Kidney capillary endothelial cell (primary cell): ENCODE results near the gene MAP2K7.
"Not testable (repeated sequence)": the region's sequence is repeated elsewhere in the genome, so short reads cannot be mapped to it uniquely, and the experiment has no call there.

ENCODE experiments used
- DNase-seq: peaks from one replicate; pipeline ENCODE4 v3.0.0-alpha.2; 2018; ENCODE audit warnings: low spot score

Gene MAP2K7

DNA sequence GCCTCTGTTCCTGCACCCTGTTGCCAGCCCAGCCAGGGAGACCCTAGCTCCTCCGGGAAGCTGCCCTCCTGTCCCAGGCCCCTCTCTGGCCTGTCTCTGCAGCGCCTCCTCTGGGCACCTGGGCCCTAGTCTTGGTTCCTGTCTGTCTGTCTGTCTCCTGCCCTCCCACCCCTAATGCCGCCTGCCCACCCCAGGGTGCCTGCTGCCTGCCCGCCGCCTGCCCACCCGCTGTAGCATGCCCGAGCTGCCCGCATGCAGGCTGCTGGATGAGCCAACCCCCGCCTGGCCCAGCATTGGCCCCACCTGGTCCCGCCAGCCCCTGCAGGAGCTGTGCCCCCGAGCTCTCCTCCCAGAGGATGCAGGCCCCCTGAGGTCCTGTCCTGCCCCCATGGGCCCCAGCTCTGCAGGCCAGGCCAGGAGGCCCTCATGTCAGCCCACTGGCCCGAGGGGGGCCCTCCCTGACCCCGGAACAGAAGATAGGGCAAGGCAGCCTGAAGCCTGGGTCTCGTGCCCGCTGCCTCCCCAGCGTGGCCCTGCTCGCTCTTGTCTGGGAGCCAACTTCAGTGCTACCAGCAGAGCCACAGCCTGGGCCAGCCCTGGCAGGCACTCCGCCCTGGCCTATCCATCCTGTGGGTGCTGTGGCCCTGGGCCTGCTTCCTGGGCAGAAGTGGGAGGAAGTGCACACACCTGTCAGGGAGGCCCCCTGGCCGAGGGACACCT is 5.2 kb downstream of the MAP2K7 start:
- no peak for DNase-seq

DNA sequence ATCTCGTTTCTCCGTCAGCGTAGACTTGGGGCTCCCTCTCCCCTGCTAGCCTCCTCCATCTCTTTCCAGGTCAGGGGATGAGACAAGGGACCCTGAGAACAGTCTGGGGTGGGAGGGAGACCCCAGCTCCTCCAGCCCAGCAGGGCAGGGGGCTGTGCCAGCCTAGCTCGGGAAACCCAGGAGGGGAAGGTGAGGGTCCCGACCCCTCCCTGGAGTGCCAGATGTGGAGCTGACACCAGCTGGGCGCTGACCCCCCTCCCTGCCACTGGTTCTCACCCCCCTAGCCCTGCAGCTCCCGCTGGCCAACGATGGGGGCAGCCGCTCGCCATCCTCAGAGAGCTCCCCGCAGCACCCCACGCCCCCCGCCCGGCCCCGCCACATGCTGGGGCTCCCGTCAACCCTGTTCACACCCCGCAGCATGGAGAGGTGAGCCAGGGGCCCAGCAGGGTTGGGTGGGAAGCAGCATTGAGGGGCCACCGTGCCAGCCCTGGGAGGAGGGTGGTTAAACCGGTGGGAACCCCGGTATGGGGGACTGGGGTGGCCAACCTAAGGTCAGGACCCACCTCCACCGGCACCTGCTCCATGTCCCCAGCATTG is 5.9 kb downstream of the MAP2K7 start:
- DNase-seq: no peak

DNA sequence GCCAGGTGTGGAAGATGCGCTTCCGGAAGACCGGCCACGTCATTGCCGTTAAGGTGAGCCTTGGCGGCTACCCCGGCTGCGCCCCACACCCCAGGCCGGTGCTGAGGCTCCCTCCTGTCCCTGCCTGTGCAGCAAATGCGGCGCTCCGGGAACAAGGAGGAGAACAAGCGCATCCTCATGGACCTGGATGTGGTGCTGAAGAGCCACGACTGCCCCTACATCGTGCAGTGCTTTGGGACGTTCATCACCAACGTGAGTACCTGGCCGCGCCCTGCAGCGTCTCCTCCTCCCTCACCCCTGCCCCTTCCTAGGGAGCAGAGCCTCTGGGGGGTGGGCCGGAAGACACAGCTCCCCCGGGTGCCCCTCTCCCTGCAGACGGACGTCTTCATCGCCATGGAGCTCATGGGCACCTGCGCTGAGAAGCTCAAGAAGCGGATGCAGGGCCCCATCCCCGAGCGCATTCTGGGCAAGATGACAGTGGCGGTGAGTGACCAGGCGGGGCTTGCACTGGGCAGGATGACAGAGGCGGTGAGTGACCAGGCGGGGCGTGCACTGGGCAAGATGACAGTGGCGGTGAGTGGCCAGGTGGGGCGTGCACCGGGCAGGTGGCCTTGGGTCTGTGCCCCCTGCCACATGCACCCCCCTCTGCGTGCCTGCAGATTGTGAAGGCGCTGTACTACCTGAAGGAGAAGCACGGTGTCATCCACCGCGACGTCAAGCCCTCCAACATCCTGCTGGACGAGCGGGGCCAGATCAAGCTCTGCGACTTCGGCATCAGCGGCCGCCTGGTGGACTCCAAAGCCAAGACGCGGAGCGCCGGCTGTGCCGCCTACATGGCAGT is 6.9 kb downstream of the MAP2K7 start:
- no peak for DNase-seq

DNA sequence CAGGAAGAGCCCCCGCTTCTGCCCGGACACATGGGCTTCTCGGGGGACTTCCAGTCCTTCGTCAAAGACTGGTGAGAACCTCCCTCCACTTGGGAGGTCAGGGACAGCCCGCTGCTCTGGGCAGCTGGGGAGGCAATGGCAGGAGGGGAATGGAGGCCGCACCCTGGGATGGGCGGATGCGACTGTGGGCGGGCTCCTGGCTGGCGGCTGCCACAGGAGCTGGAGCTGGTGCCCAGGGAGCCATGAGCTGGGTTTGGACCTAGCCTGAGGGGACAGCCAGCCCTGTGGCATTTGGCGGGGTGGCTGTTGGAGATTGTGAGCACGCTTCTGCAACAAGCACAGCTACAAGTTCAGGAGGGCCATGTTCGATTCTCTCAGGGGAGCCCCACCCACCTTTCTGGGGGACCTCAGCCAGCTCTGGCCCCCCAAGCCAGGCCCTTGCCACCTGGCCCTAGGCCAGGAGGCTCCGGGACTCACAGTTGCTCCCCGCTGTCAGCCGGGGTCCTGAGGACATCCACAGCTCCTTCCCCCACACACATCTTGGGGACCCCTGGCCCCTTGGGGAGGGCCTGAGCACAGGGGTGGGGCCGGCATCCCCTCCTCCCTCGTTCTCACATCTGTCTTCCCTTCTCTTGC is 7.9 kb downstream of the MAP2K7 start:
- DNase-seq: no peak

DNA sequence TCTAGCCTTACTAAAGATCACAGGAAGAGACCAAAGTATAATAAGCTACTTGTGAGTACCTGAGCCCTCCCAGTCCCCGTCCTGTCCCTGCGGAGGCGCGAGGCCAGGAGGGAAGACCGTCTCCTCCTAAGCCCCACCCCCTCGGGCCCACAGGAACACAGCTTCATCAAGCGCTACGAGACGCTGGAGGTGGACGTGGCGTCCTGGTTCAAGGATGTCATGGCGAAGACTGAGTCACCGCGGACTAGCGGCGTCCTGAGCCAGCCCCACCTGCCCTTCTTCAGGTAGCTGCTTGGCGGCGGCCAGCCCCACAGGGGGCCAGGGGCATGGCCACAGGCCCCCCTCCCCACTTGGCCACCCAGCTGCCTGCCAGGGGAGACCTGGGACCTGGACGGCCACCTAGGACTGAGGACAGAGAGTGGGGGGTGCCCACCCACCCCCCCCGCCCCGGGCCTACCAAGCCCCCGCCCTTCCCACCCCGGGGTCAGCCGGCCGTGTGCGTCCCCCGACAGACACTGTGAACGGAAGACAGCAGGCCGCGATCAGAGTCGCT is 8.5 kb downstream of the MAP2K7 start:
- DNase-seq: no peak

DNA sequence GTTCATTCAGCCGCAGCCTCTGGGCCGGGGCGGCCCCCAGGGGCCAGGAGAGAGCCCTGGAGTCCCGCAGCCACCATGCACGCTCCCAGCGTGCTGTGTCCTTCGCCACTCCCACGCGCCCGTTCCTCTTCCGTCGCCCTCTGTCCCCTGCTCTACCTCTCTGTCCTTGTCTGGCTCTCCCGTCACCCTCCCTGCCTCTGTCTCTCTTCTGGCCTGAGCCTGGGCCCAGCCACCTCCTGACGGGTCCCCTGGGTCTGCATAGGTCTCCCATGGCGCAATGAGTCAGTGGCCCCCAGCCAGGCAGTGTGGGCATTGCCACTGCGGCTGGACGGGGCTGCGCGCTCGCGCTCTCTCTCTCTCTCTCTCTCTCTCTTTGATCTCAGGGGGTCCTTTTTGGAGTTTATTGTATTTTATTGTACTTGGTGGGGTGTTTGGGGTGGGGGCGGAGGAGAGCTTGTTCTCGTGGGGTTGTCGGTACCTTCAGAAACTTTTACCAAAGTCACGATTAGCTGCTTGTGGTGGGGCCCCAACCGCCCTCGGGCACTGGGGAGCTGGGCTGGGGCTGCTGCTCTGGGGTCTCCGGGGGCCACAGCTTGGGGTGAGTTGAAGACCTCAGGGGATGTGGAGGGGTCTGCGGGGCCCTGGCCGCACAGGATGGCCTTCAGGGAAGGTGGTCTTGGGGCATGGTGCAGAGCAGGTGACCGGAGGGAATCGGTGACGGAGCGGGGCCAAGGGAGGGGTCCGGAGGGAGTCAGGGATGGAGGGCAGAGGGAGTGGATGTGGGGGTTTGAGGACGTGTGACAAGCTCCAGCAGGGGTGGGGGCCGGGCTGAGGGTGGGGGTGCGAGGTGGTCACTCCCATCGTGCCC is 9.3 kb downstream of the MAP2K7 start:
- no peak for DNase-seq

DNA sequence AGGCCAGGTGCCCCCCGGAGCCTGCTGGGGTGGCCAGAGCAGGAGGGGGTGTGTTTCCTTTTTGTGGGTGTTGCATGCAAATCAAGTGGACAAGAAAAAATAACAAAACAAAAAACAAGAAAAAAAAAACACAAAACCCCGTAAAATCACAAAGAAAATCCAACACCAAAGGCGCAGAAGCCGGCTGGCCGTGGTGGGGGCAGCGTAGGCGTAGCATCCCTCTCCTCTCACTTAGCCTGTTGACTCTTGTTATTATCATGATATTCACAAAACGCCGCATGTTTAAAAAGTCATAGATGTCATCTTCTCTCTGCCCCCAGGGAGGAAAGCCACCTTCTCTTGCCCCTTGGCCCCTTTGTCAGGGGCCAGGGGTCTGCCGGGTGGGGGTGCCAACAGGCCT is 10.0 kb downstream of the MAP2K7 start:
- DNase-seq: no peak

DNA sequence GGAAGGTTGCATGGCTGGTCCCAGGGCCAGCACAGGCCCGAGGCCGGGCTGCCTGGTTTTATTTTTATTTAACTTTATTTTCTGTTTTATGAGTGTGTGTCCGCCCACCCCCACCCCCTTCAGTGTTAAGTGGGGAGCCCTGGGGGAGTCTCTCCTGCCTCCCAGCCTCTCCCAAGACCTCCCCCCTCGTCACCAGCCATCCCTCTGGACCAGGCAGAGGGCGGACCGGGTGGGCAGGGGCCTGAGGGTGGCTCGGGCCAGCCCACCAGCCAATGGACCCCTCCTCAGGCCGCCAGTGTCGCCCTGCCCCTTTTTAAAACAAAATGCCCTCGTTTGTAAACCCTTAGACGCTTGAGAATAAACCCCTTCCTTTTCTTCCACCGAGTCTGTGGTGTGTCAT is 10.4 kb downstream of the MAP2K7 start:
- no peak for DNase-seq

DNA sequence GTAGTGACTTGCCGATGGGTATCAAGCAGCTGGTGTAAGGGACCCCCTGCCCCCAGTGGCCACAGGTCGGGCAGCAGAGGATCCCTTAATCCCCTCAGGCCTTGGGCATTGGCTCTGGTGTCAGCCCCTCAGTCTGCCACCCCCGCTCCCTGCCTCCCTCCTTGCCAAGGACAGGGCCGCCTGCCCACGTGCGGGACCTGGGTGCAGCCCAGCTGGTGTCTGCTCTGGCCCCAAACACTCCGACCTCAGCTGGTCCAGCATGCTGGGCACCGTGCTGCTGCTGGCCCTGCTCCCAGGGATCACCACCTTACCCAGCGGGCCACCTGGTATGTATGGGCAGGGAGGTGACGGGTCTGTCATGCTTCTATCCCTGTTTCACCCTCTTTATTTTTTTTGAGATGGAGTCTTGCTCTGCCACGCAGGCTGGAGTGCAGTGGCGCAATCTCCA is 10.9 kb downstream of the MAP2K7 start, which contains the start of gene TGFBR3L:
TGFBR3L (plus strand) TSS at position 233 of the 448 bp plus-strand sequence.
- DNase-seq: no peak

DNA sequence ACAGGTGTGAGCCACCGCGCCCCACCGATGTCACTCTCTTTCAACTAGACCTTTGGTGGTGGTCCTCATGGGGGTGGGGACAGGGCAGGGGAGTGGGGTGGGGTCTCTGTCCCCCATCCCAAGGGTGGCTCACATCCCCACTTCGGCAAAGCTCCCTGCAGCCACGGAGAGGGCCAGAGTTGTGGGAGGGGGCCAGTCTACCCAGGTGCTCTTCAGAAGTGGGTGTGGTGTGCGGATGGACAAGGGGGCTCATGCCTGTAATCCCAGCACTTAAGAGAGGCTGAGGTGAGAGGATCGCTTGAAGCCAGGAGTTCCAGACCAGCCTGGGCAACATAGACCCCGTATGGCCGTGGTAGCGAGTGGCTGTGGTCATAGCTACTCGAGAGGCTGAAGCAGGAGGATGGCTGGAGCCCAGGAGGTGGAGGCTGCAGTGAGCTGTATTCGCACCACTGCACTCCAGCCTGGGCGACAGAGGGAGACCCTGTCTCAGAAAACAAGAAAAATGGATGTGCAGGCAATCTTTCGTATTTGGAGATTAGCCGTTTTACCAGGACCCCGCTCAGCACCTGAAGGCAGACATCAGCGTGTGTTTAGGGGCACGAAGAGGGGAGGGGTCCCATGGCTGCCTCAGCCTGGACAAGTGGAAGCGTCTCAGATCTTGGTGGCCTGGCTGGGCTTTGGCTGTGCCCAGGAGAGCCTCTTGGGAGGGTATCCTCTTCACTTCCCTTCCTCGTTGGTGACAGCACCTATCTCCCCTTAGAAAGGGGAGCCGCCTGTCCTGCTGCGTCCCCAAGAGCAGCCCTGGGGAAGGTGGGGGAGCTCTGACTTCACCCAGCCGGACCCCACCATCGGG is 11.8 kb downstream of the MAP2K7 start:
- no peak for DNase-seq

DNA sequence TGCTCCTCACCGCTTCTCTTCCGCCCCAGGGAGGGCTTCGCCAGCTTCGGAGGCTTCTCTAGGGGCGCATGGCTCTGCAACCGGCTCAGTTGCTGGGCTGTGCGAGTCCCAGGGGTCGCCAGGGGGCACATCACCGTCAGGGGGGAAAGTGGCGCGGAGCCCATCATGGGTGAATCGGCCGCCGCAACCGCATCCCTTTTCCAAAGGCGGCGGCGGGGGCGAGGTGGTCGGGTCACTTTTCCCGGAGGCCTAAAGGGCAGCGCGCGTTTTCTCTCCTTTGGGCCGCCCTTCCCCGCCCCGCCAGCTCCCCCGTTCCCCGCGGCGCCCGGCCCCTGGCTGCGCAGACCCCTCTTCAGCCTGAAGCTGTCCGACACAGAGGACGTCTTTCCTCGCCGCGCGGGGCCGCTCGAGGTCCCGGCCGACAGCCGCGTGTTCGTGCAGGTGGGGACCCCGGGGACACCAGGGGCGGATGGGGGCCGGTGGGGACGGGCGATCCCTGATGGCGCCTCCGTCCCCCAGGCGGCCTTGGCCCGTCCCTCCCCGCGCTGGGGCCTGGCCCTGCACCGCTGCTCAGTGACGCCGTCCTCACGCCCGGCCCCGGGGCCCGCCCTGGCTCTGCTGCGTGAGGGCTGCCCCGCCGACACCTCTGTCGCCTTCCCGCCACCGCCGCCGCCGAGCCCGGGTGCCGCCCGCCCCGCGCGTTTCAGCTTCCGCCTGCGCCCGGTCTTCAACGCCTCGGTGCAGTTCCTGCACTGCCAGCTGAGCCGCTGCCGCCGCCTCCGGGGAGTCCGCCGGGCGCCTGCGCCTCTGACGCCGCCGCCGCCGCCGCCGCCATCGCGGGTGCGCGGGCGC is 12.7 kb downstream of the MAP2K7 start:
- no peak for DNase-seq

DNA sequence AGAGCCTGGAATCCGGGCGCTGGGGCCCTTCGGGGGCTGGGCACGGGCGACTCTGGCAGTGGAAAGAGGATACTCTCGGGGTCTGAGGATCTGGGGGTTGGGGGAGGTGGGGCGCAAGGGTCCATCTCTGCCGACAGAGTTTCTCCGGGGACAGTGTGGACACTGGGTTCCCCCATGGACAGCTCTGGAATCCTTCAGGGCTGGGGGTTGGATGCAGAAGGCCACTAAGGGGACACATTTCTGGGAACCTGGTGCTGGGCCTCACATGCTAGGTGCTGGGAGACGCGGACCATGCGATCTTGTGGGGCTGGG is 13.2 kb downstream of the MAP2K7 start:
- no peak for DNase-seq

DNA sequence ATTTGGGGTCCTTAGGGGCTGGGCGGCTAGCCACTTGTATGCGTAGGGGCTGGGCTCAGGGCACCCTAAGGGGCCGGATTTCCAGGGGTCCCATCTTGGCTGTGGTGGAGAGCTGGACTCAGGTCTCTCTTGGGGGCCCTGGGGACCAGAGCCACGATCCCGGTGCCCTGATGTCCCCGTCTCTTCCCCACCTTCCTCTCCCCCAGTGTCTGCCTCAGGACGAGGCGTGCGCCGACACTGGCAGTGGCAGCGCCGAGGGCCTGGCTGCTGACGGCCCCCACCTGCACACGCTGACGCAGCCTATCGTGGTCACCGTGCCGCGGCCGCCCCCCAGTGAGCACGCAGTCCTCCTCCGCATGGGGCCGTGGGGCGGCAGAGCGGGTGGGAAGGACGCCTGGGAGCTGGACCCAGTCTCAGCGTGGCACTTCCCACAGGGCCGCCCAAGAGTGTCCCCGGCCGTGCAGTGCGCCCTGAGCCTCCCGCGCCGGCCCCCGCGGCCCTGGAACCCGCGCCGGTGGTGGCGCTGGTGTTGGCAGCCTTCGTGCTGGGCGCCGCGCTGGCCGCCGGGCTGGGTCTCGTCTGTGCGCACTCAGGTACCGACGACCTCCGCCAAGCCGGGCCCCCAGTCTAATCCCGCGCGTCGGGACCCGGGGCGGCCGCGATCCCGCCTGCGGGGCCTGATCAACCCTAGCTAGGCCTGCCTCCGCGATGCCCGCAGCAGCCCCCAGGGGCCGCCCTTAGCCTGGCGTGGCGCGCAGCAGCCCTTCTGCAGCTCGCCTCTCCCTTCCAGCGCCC is 13.8 kb downstream of the MAP2K7 start:
- DNase-seq: peak; percentile 44

DNA sequence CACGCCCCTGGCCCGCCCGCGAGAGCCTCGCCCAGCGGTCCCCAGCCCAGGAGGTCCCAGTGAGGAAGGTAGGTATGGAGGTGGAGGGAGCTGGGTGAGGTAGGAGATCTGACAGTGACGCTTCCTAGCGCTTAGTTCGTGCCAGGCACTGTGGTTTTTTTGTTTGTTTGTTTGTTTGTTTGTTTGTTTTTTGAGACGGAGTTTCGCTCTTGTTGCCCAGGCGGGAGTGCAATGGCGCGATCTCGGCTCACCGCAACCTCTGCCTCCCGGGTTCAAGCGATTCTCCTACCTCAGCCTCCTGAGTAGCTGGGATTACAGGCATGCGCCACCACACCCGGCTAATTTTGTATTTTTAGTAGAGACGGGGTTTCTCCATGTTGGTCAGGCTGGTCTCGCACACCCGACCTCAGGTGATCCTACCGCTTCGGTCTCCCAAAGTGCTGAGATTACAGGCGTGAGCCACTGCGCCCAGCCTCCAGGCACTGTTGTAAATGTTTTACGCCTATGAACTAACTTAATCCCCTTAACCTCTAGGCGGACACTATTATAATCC is 14.5 kb downstream of the MAP2K7 start:
- DNase-seq: not testable (repeated sequence)

DNA sequence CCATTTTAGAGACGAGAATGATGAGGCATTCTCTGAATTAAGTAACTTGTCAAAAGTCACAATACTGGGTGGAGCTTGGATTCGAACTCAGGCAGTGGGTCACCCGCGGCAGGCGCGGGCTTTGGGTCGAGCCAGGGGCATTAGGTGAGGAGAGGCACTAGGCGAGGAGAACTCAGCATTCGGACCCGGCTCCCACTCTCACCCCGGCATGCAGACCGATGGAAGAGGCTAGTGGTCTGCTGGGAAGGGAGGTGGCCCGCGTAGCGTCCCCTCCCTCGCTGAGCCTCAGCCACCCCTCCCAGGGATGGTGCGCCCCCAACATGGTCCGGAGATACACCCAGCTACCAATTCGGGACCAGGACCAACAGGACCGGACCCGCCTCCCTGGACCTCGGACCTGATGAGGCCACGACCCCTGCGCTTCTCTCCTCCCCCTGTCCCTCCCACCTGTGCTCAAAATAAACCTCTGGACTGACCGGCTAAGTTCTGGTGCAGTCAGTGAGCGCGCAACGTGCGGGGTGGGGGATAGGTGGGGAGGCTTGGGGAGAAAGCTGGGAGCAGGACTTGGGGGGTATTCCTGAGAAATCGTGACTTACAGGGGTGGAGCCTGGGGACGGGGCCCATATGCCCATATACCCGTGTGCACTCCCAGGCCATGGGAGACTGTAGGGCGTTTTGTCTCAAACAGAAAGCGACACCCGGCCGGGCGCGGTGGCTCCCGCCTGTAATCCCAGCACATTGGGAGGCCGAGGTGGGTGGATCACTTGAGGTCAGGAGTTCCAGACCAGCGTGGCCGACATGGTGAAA is 15.1 kb downstream of the MAP2K7 start:
- DNase-seq: no peak

DNA sequence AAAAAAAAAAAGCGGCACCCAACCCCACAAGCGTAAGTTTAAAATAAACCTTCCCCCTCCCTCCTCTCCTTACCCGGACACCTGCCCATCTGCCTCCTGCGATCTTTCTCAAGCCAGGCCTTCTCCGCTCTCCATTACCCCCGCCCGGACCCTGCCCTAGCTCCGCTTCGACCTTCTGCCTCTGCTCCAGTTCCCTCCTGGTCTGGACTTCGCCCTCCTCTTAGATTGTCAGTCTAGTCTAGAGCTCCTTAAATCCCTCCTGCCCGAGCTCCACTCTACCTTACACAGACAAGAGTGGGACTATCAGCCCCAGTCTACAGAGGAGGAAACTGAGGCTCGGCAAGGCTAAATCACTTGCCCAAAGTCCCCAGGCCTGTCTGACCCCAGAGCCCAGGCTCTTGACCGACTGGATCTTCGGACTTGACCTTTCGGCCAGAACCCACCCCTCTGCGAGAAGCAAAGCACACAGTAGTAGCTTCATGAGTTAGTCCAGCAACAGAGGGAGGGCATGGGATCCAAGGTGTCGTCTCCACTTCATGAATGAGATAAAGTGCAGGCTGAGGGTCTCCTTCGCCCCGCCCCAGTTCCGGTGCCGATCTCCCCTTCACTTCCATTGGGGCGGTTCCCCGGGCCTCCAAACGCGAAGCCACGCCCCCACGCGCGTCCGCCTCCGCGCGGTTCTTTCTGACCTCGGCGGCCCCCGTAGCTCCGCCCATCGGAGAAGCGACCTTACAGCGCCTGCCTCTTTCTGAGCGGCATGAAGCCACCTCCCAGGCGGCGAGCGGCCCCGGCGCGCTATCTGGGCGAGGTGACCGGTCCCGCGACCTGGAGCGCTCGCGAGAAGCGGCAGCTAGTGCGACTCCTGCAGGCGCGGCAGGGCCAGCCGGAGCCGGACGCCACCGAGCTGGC is 16.2 kb downstream of the MAP2K7 start, which contains the start of gene SNAPC2:
SNAPC2 (plus strand) TSS at position 729 of the 909 bp plus-strand sequence; CDS start at position 758, 29 bp downstream.
- peak; percentile 94 for DNase-seq
